GM19397 (cell line): ENCODE data around the gene DNAAF5.

Experiments
- ATAC-seq: cut with Tn5 transposase; IDR thresholded peaks from one replicate; pipeline ENCODE4 v1.9.1; 2021; ENCODE audit warnings: mild to moderate bottlenecking, moderate library complexity; ENCODE audit not compliant: unreplicated experiment

DNAAF5 gene

DNA sequence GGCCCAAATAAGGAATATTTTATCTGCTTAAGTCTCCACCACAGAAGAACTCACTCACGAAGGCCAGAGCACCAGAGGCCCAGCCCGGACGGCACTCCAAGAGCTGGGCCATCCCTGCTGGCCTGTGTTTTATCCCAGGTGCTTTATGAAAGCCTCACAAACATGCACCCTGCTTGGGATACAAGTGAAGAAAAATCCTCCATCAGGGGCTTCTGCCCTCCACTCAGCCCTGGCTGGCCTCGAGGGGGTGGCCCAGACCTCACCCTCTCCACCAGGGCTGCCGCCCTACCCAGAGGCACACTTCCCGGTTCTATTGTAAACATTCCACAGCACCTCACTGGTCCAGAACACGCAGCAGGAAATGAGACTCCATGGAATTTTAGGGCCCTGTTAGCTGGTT, 19.8 kb upstream of the DNAAF5 start:
- no peak for ATAC-seq

DNA sequence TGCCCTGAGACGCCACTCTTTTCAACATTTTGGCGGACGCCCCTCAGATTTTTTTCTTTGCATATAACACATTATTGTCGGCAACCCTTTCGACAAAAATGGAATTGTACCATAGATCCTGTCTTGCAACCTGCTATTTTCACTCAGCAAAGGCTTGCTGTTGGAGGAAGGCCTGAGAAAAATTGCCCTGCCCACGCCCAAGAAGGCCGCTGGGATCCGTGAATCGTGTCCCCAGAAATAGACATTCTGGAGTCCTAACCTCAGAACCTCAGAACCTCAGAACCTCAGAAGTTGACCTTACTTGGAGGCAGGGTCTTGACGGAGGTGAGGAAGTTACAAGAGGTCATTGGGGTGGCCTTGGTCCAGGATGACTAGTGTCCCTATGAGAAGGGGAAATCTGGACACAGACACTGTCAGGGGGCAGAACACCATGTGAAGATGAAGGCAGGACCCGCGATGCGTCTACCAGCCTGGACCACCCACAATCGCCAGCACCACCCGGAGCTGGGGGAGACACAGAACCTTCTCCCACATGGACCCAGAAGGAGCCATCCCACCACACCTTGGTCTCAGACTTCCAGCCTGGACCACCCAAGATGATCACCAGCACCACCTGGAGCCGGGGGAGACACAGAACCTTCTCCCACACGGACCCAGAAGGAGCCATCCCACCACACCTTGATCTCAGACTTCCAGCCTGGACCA, 19.1 kb upstream of the DNAAF5 start:
- ATAC-seq, result no peak

DNA sequence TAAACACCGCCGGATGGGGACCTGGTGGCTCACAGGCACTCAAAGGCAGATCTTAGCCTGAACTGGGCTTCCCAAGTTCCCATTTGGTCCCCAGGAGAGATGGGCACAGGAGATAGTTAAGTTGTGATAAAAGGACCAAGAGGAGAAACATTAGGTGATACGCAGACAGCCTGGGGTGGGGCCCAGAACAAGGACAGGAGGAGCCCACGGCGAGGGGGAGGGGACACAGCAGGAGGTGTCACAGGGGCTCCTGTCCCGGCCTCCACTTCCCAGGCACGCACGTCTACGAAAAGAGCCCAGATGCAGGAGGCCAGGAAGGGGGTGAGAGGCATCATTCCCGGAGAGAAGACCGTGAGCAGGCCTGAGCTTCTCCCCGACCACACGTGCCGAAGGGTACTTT, 16.3 kb upstream of the DNAAF5 start:
- no peak for ATAC-seq

DNA sequence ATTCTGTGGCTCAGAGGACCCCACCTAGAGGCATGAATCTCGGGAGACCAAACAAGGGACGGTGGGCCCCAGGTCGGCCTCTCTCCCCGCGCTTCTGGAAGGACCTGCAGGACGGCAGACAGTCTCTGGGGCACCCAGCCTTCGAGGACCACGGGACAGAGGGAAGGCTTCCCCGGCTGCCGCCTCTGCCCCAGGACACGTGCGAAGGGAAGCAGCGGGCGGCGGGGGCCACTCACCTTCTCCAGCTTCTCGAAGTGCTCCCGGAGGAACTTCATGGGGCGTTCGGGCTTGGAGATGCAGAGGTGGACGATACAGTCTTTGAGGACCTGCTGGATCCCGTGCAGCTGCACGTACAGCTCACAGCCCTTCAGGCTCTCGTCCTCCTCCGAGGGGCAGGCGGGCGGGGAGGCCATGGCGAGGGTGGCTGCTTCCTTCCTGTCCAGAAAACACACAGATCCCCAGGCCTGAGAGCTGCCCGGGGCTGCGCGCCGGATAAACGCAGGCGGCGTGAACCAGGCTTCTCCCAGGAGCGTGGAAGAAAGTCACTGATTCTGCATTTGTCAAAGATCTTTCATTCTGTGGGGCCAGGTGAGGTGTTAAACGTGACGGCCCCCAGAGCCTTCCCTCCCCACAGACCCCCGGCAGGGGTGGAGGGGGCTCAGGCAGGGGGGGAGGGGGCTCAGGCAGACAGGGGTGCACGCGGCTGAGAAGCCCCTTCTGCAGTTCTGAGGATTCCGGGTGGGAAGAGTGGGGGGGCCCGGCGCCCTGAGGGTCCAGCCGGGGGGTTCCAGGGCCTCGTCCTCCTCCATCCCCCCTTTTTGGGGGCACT, 15.2 kb upstream of the DNAAF5 start:
- no peak for ATAC-seq

DNA sequence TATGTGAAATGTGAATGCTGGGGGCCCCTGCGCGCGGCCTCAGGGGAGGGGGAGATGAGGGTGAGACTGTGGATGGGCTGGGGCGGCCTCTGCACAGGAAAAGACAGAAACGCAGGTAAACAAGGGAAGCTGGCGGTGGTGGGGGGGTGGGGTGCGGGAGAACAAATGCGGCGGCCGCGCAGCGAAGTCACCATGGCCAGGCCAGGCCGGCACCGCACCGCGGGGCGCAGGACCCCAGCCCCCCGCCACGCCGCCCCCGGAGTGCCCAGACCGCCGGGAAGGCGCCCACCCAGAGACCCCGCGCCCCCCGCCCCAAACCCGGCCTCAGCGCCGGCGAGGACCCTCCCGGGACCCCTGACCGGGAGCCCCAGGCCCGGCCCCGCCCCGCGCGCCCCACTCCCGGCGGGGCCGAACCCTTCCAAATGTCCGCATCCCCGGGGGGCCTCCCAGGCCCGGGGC, 14.5 kb upstream of the DNAAF5 start:
- no peak for ATAC-seq

DNA sequence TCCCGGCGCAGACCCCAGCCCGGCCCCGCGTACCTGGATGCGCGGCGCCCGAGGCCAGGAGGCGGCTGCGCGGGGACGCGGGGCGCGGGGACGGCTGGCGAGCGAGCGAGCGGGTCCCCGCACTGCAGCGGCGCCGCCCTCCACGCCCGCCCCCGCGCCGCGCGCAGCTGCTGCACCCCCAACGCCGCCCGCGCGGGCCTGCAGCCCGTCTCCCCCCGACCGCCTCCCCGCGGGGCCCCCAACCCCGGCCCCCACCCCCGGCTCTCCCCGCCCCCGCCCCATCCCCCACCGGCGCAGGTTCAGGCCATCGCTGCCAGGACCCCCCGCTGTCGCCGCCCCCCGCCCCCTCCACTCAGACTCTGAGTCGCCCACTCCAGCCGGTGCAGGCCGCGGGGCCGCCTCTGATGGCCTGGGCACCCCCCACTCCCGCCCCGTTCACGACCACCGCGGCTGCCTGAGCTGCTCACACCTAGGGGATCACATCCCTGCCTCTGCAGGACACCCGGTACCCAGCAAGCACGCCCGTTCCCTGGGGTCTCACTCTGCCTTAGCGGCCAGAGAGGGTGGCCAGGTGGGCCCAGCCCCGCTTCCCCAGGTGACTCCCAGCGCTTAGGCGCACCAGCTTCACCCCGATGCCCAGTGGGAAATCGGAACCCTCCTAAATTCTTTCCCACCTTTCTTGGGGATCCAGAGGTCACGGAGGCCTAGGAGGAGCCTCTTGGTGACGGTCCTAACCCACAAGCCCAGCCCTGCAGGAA, 13.9 kb upstream of the DNAAF5 start:
- no peak for ATAC-seq

DNA sequence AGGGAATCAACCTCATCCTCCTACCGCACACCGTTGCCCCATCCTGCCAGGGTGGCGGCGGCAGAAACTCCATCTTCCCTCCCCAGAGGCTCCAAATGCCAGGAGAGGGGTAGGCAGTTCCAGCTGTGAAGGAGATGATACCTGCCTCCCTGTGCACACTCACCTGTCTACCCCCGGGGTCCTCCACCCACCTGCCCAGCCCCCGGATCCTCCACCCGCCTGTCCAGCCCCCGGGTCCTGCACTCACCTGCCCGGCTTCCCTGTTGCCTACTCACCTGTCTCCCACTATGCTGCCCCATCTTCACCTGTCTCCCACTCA, 13.4 kb upstream of the DNAAF5 start:
- ATAC-seq, result no peak

DNA sequence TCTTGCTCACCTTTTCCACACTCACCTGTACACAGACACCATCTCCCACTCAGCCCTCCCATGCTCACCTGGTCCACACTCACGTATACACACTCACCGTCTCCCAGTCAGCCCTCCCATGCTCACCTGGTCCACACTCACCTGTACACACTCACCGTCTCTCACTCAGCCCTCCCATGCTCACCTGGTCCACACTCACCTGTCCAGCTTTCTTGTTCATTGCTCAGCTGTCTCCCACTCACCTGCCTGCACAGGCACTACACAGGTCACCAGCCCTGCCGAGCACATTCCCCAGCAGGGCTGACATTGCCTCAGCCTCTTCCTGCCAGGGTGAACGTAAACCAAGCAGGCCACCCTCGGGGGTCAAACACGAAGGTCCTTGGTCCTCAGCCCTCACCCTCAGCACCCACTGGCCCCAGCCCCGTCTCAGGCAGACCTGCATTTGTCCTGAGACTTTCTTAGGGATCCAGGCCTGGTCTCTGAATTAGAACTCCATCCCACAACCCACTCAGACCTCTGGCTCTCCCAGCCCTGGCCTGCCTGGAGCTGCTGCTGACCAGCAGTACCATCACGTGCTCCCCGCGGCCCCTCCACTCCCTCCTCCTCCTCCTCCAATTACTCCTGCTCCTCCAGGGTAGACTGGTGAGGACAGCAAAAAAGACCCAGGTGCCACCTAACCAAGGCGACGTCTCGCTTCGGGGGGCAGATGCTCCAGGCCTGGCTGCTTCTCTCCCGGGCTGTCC, 12.8 kb upstream of the DNAAF5 start:
- ATAC-seq, result no peak

DNA sequence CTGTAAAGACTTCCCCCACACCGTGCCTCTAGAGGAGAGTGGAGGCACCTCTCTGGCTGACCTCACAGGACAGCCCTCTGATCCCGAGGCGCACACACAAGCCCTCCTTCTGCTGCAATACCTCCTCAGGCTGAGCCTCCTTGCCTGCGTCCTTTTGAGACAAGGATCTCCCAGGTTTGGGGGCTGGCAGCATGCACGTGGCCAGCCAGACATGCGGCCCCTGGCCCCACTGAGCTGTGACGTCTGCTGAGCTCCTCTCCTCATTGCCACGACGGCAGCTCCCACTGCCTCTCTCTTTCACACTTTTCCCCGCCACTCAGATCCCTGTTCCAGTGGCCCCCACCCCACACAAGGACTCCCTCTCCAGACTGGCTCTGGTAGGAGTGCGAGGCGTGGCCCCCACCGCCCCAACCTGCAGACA, 12.2 kb upstream of the DNAAF5 start:
- no peak for ATAC-seq

DNA sequence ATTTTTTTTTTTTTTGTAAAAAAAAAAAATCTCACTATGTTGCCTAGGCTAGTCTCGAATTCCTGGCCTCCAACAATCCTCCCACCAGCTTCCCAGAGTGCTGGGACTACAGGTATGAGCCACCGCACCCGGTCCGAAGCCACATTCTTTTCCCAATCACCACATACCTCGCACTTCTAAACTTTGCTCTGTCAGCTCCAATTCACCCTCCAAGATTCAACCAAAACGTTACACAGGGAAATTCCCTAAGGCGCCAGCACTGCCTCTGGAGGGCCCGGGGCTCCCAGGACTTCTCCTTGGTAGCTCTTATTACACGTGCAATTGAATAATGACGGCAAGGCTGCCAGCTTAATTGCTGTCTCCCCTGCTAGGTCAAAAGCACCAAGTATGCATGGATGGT, 10.3 kb upstream of the DNAAF5 start:
- ATAC-seq, result no peak

DNA sequence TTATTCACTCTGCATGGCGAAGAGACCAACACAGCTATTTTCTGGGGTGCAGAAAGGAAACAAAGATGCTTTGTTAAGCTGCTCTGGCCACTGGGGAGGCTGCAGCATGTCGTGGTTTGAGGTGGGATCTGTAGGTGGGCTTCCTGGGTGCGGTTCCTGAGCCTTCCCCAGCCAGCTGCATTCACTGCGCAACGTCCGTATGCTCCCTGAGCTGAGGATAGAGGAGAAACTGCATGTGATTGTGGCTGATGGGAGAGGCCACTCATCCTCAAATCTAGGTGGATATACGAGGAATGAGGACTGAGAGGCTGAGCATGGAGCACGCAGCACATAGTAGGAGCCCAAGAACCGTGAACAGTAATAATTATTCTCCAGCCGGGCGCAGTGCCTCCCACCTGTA, 9.9 kb upstream of the DNAAF5 start:
- no peak for ATAC-seq

DNA sequence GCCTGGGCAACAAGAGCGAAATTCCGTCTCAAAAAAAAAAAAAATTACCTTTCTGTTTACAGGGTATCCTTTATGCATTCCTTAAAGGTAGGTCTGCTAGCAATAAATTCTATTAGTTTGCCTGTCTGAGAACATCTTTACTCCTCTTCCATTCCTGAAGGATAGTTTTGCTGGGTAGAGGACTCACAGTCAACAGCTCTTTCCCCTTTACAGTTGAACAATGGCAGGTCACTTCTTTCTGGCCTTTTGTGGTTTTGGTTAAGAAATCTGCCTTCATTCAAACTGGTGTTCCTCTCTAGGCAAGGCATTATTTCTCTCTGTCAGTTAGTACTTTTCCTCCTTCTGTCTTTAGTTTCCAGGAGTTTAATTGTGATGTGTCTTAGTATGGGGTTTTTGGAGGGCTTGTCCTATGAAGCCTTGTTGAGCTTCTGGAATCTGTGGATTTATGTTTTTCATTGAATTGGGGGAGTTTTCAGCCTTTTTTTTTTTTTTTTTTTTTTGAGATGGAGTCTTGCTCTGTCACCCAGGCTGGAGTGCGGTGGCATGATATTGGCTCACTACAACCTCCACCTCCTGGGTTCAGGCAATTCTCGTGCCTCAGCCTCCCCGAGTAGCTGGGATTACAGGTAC, 4.8 kb upstream of the DNAAF5 start:
- ATAC-seq, result no peak

DNA sequence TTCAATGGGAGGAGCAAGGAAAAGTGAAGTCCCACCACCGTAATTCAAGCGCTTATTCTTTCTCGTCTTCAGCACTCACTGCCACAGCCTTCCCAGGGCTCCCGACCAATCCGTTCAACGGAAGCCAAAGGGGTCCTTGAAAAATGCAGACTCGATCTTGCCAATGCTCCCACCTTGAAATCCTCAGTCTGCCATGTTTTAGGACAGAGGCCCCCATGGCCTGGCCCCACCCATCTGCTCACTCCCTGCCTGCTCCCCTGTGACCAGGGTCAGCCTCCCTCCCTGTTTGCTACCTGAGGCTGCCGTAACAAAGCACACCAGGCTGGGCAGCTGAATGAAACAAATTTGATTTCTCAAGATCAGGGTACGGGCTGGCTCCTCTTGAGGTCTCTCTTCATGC, 3.0 kb upstream of the DNAAF5 start:
- no peak for ATAC-seq

DNA sequence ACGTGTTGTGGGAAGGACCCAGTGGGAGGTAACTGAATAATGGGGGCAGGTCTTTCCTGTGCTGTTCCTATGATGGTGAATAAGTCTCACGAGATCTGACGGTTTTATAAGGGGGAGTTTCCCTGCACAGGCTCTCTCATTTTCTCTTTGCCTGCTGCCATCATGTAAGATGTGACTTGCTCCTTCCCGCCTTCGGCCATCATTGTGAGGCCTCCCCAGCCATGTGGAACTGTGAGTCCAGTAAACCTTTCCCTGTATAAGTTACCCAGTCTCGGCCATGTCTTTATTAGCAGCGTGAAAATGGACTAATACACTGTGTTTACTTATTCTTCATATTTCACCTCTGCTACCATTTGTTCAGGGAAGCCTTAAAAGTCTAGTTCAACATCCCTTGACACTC, 2.2 kb upstream of the DNAAF5 start:
- ATAC-seq, result no peak

DNA sequence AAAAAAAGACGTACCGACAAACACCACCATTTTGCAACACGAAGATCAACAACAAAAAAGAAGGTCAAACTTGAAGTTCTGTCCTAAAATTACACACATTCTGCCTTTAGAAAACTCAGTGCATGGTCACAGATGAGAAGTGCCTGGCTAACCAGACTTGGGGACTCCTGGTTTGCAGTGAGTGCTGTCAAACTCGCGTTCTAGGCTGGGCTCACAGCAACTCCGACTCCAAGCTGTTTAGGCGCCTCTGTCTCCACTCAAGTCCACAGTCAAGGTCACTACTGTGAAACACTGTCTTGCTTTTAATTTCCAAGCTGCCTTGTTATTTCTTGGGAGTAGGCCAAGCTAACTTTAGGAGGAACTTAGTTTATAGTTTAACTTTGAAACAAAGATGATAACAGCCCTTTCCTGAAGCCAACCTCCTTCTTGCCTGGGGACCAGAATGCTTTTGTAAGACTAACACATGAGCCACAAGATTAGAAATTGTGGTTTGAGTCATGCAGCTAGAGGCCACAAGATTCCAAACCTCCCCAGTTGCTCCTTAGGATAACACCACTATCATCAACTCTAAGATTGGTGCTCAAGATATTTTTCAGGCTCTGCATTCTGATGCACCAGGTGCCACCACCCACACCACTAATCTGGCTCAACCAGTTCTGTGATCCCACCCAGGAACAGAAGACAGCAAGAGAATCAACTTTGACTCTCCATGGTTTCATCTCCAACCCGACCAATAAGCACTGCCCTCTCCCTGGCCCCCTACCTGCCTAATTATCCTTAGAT, 1.1 kb upstream of the DNAAF5 start:
- no peak for ATAC-seq

DNA sequence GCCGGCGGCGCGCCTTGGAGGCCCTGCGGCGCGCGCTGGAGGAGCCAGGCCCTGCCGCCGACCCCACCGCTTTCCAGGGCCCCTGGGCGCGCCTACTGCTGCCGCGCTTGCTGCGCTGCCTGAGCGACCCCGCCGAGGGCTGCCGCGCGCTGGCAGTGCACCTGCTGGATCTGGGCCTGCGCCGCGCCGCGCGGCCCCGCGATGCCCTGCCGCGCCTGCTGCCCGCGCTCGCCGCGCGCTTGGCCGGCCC, 280 bp downstream of the DNAAF5 start:
- ATAC-seq, result peak; percentile 33

DNA sequence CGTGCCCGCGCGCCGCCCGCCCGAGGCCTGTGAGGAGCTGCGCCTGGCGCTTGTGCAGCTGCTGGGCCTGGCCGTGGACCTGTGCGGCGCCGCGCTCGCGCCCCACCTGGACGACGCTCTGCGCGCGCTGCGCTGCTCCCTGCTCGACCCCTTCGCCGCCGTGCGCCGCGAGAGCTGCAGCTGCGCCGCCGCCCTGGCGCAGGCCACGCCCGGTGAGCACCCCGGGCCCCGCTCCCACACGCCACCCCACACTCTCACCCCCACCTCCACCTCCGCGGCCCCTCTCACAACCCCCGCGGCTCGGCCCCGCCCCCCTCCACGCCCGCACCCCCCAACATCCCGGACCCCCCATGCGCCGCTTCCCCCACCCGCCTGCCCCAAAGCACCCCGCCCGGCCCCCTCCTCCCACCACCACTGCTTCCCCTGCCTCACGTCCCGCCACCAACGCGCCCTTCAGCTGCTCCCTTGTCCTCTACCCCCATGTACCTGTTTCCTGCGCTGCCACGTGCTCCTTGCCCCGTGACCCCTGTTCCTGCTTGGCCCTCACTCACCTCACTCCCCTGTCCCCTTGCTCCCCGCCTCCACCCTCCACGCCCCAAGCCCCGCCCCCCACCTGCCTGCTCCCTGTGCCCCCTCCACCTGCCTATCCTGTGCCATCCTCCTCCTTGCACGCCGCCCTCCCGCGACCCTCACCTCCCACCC, 756 bp downstream of the DNAAF5 start, which contains the start of gene PRKAR1B:
Gene PRKAR1B (minus strand): TSS at position 178 of the 702 bp plus-strand sequence. CDS start 15,776 bp downstream, outside the sequence.
- peak; percentile 46 for ATAC-seq

DNA sequence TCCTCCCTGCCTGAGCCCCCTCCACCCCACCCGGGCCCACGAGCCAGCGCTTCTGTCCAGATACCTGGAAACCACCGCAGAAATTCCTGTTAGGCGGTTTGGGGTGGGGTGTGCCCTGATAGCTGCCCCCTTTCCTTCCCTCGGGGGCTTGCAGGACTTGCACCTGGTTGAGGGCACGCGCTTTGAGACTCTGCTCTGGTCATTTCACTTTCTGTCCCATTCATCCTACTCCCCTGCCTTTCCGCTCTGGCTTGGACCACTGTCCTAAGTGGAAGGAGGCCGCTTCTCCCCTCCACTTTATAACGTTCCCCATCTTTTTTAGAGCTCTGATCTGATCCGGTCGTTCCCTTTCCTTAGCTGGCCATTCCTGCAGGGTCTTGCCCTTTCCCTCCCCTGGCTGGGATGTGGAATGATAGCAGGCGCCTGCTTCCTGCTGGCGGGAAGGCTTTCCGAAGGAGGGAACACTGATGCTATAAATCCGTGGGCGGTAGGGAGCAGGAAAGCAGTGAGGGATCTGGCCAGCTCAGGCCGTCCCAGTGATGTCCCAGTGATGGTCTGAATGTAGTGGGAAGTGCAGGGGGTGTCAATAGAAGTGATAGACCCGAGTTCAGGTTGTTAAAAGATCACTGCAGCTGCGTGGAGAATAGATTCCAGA, 1.4 kb downstream of the DNAAF5 start:
- ATAC-seq, result no peak

DNA sequence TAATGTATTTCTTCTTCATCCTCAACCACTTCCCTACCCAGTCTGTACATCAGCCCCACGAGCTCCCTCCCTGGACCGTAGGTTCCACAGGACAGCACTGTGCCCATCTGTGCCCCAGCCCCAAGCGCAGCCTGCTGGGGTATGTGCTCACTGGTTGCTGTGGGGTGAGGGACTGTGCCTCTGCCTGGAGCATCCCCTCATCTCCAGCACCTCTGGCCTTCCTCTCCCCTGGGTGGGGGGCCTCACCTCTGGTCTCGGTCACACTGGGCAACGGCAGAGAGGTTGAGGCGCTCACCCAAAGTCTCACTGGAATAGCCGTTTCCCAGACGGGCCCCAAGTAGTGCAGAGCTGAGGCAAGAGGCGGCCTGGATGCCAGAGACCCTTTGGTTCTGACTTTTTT, 2.1 kb downstream of the DNAAF5 start:
- ATAC-seq, result no peak
